Calu3 (cell line): Measurements from ENCODE around the gene RAC2. TPM values are rescaled to one million over a fixed set of nuclear protein-coding genes. Genes with fewer than 3 reads are reported as not detected.

ENCODE experiments used
- BruUV-seq: library from RNA; stranded (reverse); fragments of 400-500 nt; replicated peaks from 2 replicates; lab custom pipeline; 2021; lab: Mats Ljungman, UMichigan
- CTCF ChIA-PET: fragments of 300-600 bp; sonication (Branson Sonifier 250); formaldehyde crosslinking; loops from one replicate; lab custom pipeline; 2022; ENCODE audit warnings: antibody characterized with exemption; lab: Charles Lee
- DNase-seq: peaks from one replicate; pipeline ENCODE4 v3.0.0; 2022
- H3K27ac Mint-ChIP-seq: one replicate; pipeline ENCODE4 v1.8.0; 2022; ENCODE audit warnings: mixed read lengths; ENCODE audit not compliant: unreplicated experiment
- H3K27me3 Mint-ChIP-seq: one replicate; pipeline ENCODE4 v1.8.0; 2022; ENCODE audit warnings: mixed read lengths; ENCODE audit not compliant: unreplicated experiment
- H3K36me3 Mint-ChIP-seq: one replicate; pipeline ENCODE4 v1.8.0; 2022; ENCODE audit warnings: mild to moderate bottlenecking, moderate library complexity, mixed read lengths; ENCODE audit not compliant: insufficient read depth, unreplicated experiment
- H3K4me1 Mint-ChIP-seq: one replicate; pipeline ENCODE4 v1.8.0; 2022; ENCODE audit warnings: mild to moderate bottlenecking, low read depth, mixed read lengths; ENCODE audit not compliant: unreplicated experiment
- H3K4me3 Mint-ChIP-seq: one replicate; pipeline ENCODE4 v1.8.0; 2022; ENCODE audit warnings: mild to moderate bottlenecking, low read depth, moderate library complexity, mixed read lengths; ENCODE audit not compliant: unreplicated experiment
- H3K9me3 Mint-ChIP-seq: one replicate; pipeline ENCODE4 v1.8.0; 2022; ENCODE audit warnings: low read depth, mixed read lengths; ENCODE audit not compliant: unreplicated experiment
- CTCF ChIP-seq: fragments of 200-600 bp; IDR thresholded peaks from one replicate; pipeline ENCODE4 v1.8.0; 2022; ENCODE audit warnings: antibody characterized with exemption; ENCODE audit not compliant: unreplicated experiment
- intact Hi-C: fragments of 100-400 bp; cut with micrococcal nuclease; formaldehyde crosslinking; loops from one replicate; pipeline ENCODE4 v1.10.0; 2022; ENCODE audit not compliant: unreplicated experiment
- total RNA-seq: library from RNA; stranded (reverse); gene quantifications from 2 replicates; pipeline ENCODE4 v1.2.3, GENCODE V29; 2022

The RAC2 gene
- total RNA-seq, 1 experiment from 2014 or later = 21.0 TPM

DNA sequence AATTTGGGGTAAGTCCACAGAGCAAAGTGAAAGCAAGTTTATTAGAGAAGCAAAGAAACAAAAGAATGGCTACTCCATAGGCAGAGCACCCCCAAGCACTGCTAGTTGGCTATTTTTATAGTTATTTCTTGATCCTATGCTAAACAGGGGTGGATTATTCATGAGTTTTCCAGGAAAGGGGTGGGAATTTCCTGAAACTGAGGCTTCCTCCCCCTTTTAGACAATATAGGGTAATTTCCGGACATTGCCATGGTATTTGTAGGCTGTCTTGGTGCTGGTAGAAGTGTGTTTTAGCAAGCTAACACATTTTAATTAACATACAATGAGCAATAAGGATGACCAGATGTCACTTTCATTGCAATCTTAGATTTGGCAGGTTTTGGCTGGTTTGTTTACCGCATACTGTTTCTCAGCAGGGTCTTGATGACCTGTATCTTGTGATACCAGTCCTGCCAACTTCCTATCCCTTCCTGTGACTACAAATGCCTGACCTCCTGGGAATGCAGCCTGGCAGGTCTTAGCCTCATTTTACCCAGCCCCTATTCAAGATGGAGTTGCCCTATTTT, 55.1 kb downstream of the RAC2 start:
- H3K4me3 Mint-ChIP-seq = peak overlapping the region; percentile 67
- no TSS peak for BruUV-seq
- H3K27me3 Mint-ChIP-seq = no peaks in the 10 kb centered on the region
- CTCF ChIA-PET = interaction anchor here (0.8 to 3.0 kb wide), 3 partner anchors 9 to 11 kb away, joined by 3 to 9 read pairs (median 4); no protein-coding TSS in a partner anchor
- no peak for TF ChIP-seq CTCF
- peaks cover 14% of the 10 kb centered on the region for H3K36me3 Mint-ChIP-seq
- peak overlapping the region; percentile 95 for H3K27ac Mint-ChIP-seq
- H3K4me1 Mint-ChIP-seq = peaks cover 49% of the 10 kb centered on the region
- intact Hi-C loops = no loop called here
- no peaks in the 10 kb centered on the region for H3K9me3 Mint-ChIP-seq
- peak; percentile 35 for DNase-seq

- BruUV-seq = no TSS peak
- intact Hi-C loops = no loop called here
- H3K27ac Mint-ChIP-seq = peak within 1 kb of the TSS; percentile 95
- no peaks in the 10 kb centered on the region for H3K27me3 Mint-ChIP-seq
- H3K9me3 Mint-ChIP-seq = no peaks in the 10 kb centered on the region
- no peak for TF ChIP-seq CTCF
- H3K36me3 Mint-ChIP-seq = peaks cover 14% of the 10 kb centered on the region
- peaks cover 56% of the 10 kb centered on the region for H3K4me1 Mint-ChIP-seq
- CTCF ChIA-PET = interaction anchor here (0.7 to 3.0 kb wide), 3 partner anchors 9 to 65 kb away, joined by 3 to 9 read pairs (median 4); no protein-coding TSS in a partner anchor
- peak within 1 kb of the TSS; percentile 67 for H3K4me3 Mint-ChIP-seq
- DNase-seq = peak; percentile 39
These were observed 55.9 kb downstream of the RAC2 start, which contains the start of gene C1QTNF6 for GRCh38 chr22:37187891-37188761. C1QTNF6 (minus strand) TSS chr22:37188247; CDS start chr22:37188213, 34 bp downstream.

- Mint-ChIP-seq H3K27me3 (no peaks in the 10 kb centered on the region), H3K36me3 (peaks cover 14% of the 10 kb centered on the region), H3K4me1 (peaks cover 56% of the 10 kb centered on the region), H3K9me3 (no peaks in the 10 kb centered on the region), H3K27ac (peak overlapping the region; percentile 95), H3K4me3 (peak overlapping the region; percentile 67)
- intact Hi-C loops = no loop called here
- no TSS peak for BruUV-seq
- TF ChIP-seq CTCF = no peak
- no peak for DNase-seq
- CTCF ChIA-PET = interaction anchor here (0.7 to 3.0 kb wide), 3 partner anchors 10 to 65 kb away, joined by 4 to 12 read pairs (median 9); no protein-coding TSS in a partner anchor
These were observed 56.5 kb downstream of the RAC2 start for GRCh38 chr22:37187552-37187890.

- no peaks in the 10 kb centered on the region for H3K9me3 Mint-ChIP-seq
- peaks cover 56% of the 10 kb centered on the region for H3K4me1 Mint-ChIP-seq
- DNase-seq = no peak
- H3K36me3 Mint-ChIP-seq = peaks cover 14% of the 10 kb centered on the region
- BruUV-seq = TSS peak; percentile 43
- no peak for TF ChIP-seq CTCF
- intact Hi-C loops = no loop called here
- peak overlapping the region; percentile 95 for H3K27ac Mint-ChIP-seq
- H3K27me3 Mint-ChIP-seq = no peaks in the 10 kb centered on the region
- peak overlapping the region; percentile 67 for H3K4me3 Mint-ChIP-seq
- CTCF ChIA-PET = interaction anchor here (0.7 to 3.0 kb wide), 3 partner anchors 10 to 64 kb away, joined by 4 to 12 read pairs (median 9); no protein-coding TSS in a partner anchor
These were observed 57.0 kb downstream of the RAC2 start for GRCh38 chr22:37186997-37187522.
